HEK293 (cell line): ENCODE measurements around the gene PDCD4.

Source experiments
- BCL11A ChIP-seq: fragments of 450-650 bp; formaldehyde crosslinking; IDR thresholded peaks from 2 replicates; pipeline ENCODE4 v1.5.1; 2016; ENCODE audit warnings: low read depth, missing biosample characterization, missing genetic modification characterization
- HOXA7 ChIP-seq: sonication (generic); formaldehyde crosslinking; IDR thresholded peaks from 2 replicates; pipeline ENCODE4 v1.8.1; 2022; ENCODE audit warnings: missing genetic modification reagents, borderline replicate concordance
- KLF10 ChIP-seq: fragments of 450-650 bp; IDR thresholded peaks from 2 replicates; pipeline ENCODE4 v1.5.1; 2018; ENCODE audit warnings: missing biosample characterization, mild to moderate bottlenecking, missing genetic modification characterization
- KLF16 ChIP-seq: fragments of 450-650 bp; formaldehyde crosslinking; IDR thresholded peaks from 2 replicates; pipeline ENCODE4 v1.5.1; 2017; ENCODE audit warnings: missing biosample characterization, missing genetic modification characterization
- MEIS1 ChIP-seq: sonication (generic); formaldehyde crosslinking; IDR thresholded peaks from 2 replicates; pipeline ENCODE4 v1.8.1; 2022; ENCODE audit warnings: missing genetic modification reagents, mild to moderate bottlenecking, borderline replicate concordance
- MZF1 ChIP-seq: fragments of 450-650 bp; formaldehyde crosslinking; IDR thresholded peaks from 2 replicates; pipeline ENCODE4 v1.5.1; 2017; ENCODE audit warnings: missing biosample characterization, missing genetic modification characterization, borderline replicate concordance
- SALL2 ChIP-seq: fragments of 450-650 bp; formaldehyde crosslinking; IDR thresholded peaks from 2 replicates; pipeline ENCODE4 v1.5.0; 2017; ENCODE audit warnings: missing biosample characterization, mild to moderate bottlenecking, missing genetic modification characterization, borderline replicate concordance
- SCRT1 ChIP-seq: fragments of 450-650 bp; formaldehyde crosslinking; IDR thresholded peaks from 2 replicates; pipeline ENCODE4 v1.5.1; 2016; ENCODE audit warnings: missing biosample characterization, missing genetic modification characterization, borderline replicate concordance
- YY1 ChIP-seq: fragments of 450-650 bp; formaldehyde crosslinking; IDR thresholded peaks from 2 replicates; pipeline ENCODE4 v1.5.1; 2018; ENCODE audit warnings: missing biosample characterization, missing genetic modification characterization
- ZNF10 ChIP-seq: fragments of 450-650 bp; formaldehyde crosslinking; IDR thresholded peaks from 2 replicates; pipeline ENCODE4 v1.5.1; 2017; ENCODE audit warnings: missing biosample characterization, missing genetic modification characterization
- ZNF169 ChIP-seq: fragments of 450-650 bp; formaldehyde crosslinking; IDR thresholded peaks from 2 replicates; pipeline ENCODE4 v1.5.1; 2016; ENCODE audit warnings: missing biosample characterization, missing genetic modification characterization
- ZNF214 ChIP-seq: fragments of 450-650 bp; formaldehyde crosslinking; IDR thresholded peaks from 2 replicates; pipeline ENCODE4 v1.5.1; 2017; ENCODE audit warnings: missing biosample characterization, mild to moderate bottlenecking, missing genetic modification characterization, borderline replicate concordance
- ZNF248 ChIP-seq: fragments of 450-650 bp; formaldehyde crosslinking; IDR thresholded peaks from 2 replicates; pipeline ENCODE4 v1.5.1; 2017; ENCODE audit warnings: missing biosample characterization, missing genetic modification characterization
- ZNF292 ChIP-seq: fragments of 450-650 bp; formaldehyde crosslinking; IDR thresholded peaks from 2 replicates; pipeline ENCODE4 v1.5.1; 2016; ENCODE audit warnings: low read depth, missing biosample characterization, missing genetic modification characterization, borderline replicate concordance
- ZNF404 ChIP-seq: fragments of 450-650 bp; formaldehyde crosslinking; IDR thresholded peaks from 2 replicates; pipeline ENCODE4 v1.5.1; 2017; ENCODE audit warnings: missing biosample characterization, missing genetic modification characterization
- ZNF529 ChIP-seq: fragments of 450-650 bp; formaldehyde crosslinking; IDR thresholded peaks from 2 replicates; pipeline ENCODE4 v1.5.1; 2017; ENCODE audit warnings: missing genetic modification characterization, missing biosample characterization; ENCODE audit not compliant: insufficient replicate concordance
- ZNF544 ChIP-seq: fragments of 450-650 bp; formaldehyde crosslinking; IDR thresholded peaks from 2 replicates; pipeline ENCODE4 v1.5.0; 2017; ENCODE audit warnings: missing biosample characterization, missing genetic modification characterization
- ZNF548 ChIP-seq: fragments of 450-650 bp; formaldehyde crosslinking; IDR thresholded peaks from 2 replicates; pipeline ENCODE4 v1.5.1; 2016; ENCODE audit warnings: missing biosample characterization, missing genetic modification characterization
- ZNF585B ChIP-seq: fragments of 450-650 bp; formaldehyde crosslinking; IDR thresholded peaks from 2 replicates; pipeline ENCODE4 v1.5.1; 2016; ENCODE audit warnings: missing biosample characterization, missing genetic modification characterization
- ZNF658 ChIP-seq: fragments of 450-650 bp; formaldehyde crosslinking; IDR thresholded peaks from 2 replicates; pipeline ENCODE4; 2016; ENCODE audit warnings: missing biosample characterization, missing genetic modification characterization
- ZNF660 ChIP-seq: fragments of 450-650 bp; IDR thresholded peaks from 2 replicates; pipeline ENCODE4 v1.5.1; 2018; ENCODE audit warnings: missing biosample characterization, mild to moderate bottlenecking, missing genetic modification characterization
- ZNF701 ChIP-seq: fragments of 450-650 bp; formaldehyde crosslinking; IDR thresholded peaks from 2 replicates; pipeline ENCODE4 v1.5.1; 2016; ENCODE audit warnings: missing biosample characterization, missing genetic modification characterization
- ZNF768 ChIP-seq: fragments of 450-650 bp; formaldehyde crosslinking; IDR thresholded peaks from 2 replicates; pipeline ENCODE4 v1.5.1; 2018; ENCODE audit warnings: missing biosample characterization, mild to moderate bottlenecking, missing genetic modification characterization
- ZNF830 ChIP-seq: fragments of 450-650 bp; IDR thresholded peaks from 2 replicates; pipeline ENCODE4 v1.5.0; 2018; ENCODE audit warnings: missing biosample characterization, missing genetic modification characterization, low read depth, mild to moderate bottlenecking, moderate library complexity
- ZSCAN30 ChIP-seq: fragments of 450-650 bp; IDR thresholded peaks from 2 replicates; pipeline ENCODE4 v1.5.1; 2018; ENCODE audit warnings: missing biosample characterization, mild to moderate bottlenecking, missing genetic modification characterization, moderate library complexity
- TF ChIP-seq, protein P1 (sequence below): fragments of 450-650 bp; formaldehyde crosslinking; IDR thresholded peaks from 2 replicates; pipeline ENCODE4; 2016; ENCODE audit warnings: missing biosample characterization, missing genetic modification characterization
- TF ChIP-seq, protein P2 (sequence below): fragments of 450-650 bp; formaldehyde crosslinking; IDR thresholded peaks from 2 replicates; pipeline ENCODE4 v1.5.1; 2016; ENCODE audit warnings: missing biosample characterization, missing genetic modification characterization
- TF ChIP-seq, protein P3 (sequence below): fragments of 450-650 bp; formaldehyde crosslinking; IDR thresholded peaks from 2 replicates; pipeline ENCODE4 v1.5.1; 2017; ENCODE audit warnings: missing biosample characterization, missing genetic modification characterization
- TF ChIP-seq, protein P4 (sequence below): fragments of 450-650 bp; formaldehyde crosslinking; IDR thresholded peaks from 2 replicates; pipeline ENCODE4 v1.5.0; 2017; ENCODE audit warnings: missing biosample characterization, missing genetic modification characterization, borderline replicate concordance
- TF ChIP-seq, protein P5 (sequence below): fragments of 450-650 bp; formaldehyde crosslinking; IDR thresholded peaks from 2 replicates; pipeline ENCODE4 v1.5.1; 2016; ENCODE audit warnings: missing biosample characterization, missing genetic modification characterization

The PDCD4 gene

DNA sequence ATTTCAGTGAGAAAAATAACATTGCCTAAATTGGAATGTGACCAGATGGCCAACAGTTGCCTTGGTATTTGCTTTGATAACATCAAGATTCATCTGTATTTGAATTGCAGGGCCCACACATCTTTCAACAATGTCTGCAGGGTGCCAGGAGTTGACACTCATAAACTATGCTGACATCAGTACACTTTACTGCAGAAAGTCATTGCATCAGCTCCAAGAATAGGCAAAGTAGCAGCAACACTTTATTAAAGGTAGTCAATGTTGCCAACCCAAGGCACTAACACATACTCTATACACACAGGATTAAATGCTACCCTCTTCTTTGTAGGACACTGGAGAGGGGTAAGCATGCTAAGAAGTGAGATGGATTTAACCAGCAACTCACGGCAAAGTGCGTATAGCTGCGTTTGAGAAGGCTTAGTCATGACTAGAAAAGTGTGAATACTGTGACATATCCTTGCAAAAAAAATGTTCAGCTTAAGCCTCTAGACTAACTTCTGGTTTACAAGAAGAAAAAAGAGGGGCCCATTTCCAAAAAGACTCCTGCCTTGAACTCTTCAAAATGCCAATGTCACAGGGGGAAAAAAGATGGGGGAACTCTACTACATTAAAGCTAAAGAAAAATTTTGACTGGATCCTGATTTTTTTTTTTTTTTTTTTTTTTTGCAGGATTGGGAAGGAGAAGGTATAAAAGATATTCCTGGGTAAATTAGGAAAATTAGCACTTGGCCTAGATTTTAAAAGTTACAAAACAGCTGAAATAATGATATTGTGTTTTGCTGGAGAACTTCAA, 45.0 kb downstream of the PDCD4 start (continued):
- TF ChIP-seq ZNF544 (tag by site-specific recombination): no peak
- peak; percentile 88 for TF ChIP-seq ZNF660
- no peak for TF ChIP-seq BCL11A (tag by site-specific recombination)
- peak; percentile 91 for TF ChIP-seq ZSCAN30 (tag by site-specific recombination)
- TF ChIP-seq ZNF768 (tag by site-specific recombination): no peak
- TF ChIP-seq ZNF214 (tag by site-specific recombination): no peak
- TF ChIP-seq ZNF658 (tag by site-specific recombination): no peak
- TF ChIP-seq ZNF529: peak; percentile 5
- TF ChIP-seq SALL2: no peak
- TF ChIP-seq, protein P1, sequence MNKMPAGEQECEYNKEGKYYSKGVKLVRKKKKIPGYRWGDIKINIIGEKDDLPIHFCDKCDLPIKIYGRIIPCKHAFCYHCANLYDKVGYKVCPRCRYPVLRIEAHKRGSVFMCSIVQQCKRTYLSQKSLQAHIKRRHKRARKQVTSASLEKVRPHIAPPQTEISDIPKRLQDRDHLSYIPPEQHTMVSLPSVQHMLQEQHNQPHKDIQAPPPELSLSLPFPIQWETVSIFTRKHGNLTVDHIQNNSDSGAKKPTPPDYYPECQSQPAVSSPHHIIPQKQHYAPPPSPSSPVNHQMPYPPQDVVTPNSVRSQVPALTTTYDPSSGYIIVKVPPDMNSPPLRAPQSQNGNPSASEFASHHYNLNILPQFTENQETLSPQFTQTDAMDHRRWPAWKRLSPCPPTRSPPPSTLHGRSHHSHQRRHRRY (tag by site-specific recombination): 0 out of 2 replicates have a peak, but pooled peaks have one; percentile 71
- TF ChIP-seq, protein P2, sequence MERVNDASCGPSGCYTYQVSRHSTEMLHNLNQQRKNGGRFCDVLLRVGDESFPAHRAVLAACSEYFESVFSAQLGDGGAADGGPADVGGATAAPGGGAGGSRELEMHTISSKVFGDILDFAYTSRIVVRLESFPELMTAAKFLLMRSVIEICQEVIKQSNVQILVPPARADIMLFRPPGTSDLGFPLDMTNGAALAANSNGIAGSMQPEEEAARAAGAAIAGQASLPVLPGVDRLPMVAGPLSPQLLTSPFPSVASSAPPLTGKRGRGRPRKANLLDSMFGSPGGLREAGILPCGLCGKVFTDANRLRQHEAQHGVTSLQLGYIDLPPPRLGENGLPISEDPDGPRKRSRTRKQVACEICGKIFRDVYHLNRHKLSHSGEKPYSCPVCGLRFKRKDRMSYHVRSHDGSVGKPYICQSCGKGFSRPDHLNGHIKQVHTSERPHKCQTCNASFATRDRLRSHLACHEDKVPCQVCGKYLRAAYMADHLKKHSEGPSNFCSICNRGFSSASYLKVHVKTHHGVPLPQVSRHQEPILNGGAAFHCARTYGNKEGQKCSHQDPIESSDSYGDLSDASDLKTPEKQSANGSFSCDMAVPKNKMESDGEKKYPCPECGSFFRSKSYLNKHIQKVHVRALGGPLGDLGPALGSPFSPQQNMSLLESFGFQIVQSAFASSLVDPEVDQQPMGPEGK: peak; percentile 80
- no peak for TF ChIP-seq ZNF585B (tag by site-specific recombination)
- peak; percentile 66; the same call in 1 of the 2 replicates for TF ChIP-seq MZF1 (tag by site-specific recombination)
- no peak for TF ChIP-seq ZNF292 (tag by site-specific recombination)
- TF ChIP-seq ZNF248 (tag by site-specific recombination): no peak
- TF ChIP-seq, protein P3, sequence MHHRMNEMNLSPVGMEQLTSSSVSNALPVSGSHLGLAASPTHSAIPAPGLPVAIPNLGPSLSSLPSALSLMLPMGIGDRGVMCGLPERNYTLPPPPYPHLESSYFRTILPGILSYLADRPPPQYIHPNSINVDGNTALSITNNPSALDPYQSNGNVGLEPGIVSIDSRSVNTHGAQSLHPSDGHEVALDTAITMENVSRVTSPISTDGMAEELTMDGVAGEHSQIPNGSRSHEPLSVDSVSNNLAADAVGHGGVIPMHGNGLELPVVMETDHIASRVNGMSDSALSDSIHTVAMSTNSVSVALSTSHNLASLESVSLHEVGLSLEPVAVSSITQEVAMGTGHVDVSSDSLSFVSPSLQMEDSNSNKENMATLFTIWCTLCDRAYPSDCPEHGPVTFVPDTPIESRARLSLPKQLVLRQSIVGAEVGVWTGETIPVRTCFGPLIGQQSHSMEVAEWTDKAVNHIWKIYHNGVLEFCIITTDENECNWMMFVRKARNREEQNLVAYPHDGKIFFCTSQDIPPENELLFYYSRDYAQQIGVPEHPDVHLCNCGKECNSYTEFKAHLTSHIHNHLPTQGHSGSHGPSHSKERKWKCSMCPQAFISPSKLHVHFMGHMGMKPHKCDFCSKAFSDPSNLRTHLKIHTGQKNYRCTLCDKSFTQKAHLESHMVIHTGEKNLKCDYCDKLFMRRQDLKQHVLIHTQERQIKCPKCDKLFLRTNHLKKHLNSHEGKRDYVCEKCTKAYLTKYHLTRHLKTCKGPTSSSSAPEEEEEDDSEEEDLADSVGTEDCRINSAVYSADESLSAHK: peak; percentile 90
- TF ChIP-seq MEIS1 (CRISPR knock-in tag): no peak
- no peak for TF ChIP-seq ZNF548
- 0 out of 2 replicates have a peak, but pooled peaks have one; percentile 74 for TF ChIP-seq KLF16
- TF ChIP-seq ZNF701: no peak
- no peak for TF ChIP-seq HOXA7 (CRISPR knock-in tag)
- peak; percentile 96 for TF ChIP-seq KLF10 (tag by site-specific recombination)
- peak; percentile 49; the same call in 1 of the 2 replicates for TF ChIP-seq YY1 (tag by site-specific recombination)
- TF ChIP-seq, protein P4, sequence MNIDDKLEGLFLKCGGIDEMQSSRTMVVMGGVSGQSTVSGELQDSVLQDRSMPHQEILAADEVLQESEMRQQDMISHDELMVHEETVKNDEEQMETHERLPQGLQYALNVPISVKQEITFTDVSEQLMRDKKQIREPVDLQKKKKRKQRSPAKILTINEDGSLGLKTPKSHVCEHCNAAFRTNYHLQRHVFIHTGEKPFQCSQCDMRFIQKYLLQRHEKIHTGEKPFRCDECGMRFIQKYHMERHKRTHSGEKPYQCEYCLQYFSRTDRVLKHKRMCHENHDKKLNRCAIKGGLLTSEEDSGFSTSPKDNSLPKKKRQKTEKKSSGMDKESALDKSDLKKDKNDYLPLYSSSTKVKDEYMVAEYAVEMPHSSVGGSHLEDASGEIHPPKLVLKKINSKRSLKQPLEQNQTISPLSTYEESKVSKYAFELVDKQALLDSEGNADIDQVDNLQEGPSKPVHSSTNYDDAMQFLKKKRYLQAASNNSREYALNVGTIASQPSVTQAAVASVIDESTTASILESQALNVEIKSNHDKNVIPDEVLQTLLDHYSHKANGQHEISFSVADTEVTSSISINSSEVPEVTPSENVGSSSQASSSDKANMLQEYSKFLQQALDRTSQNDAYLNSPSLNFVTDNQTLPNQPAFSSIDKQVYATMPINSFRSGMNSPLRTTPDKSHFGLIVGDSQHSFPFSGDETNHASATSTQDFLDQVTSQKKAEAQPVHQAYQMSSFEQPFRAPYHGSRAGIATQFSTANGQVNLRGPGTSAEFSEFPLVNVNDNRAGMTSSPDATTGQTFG (tag by site-specific recombination): no peak
- TF ChIP-seq SCRT1 (tag by site-specific recombination): peak; percentile 92; the same call in 1 of the 2 replicates
- TF ChIP-seq ZNF169 (tag by site-specific recombination): no peak
- peak; percentile 48; the same call in 1 of the 2 replicates for TF ChIP-seq ZNF10 (tag by site-specific recombination)
- no peak for TF ChIP-seq ZNF830
- TF ChIP-seq ZNF404 (tag by site-specific recombination): no peak
- TF ChIP-seq, protein P5, sequence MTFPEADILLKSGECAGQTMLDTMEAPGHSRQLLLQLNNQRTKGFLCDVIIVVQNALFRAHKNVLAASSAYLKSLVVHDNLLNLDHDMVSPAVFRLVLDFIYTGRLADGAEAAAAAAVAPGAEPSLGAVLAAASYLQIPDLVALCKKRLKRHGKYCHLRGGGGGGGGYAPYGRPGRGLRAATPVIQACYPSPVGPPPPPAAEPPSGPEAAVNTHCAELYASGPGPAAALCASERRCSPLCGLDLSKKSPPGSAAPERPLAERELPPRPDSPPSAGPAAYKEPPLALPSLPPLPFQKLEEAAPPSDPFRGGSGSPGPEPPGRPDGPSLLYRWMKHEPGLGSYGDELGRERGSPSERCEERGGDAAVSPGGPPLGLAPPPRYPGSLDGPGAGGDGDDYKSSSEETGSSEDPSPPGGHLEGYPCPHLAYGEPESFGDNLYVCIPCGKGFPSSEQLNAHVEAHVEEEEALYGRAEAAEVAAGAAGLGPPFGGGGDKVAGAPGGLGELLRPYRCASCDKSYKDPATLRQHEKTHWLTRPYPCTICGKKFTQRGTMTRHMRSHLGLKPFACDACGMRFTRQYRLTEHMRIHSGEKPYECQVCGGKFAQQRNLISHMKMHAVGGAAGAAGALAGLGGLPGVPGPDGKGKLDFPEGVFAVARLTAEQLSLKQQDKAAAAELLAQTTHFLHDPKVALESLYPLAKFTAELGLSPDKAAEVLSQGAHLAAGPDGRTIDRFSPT: no peak
